Neuron (in vitro differentiated cells): ENCODE results near the gene RPL18.
A peak's percentile ranks its signal among the peaks of the same experiment; 100 is the strongest.
"Not testable (repeated sequence)": the region's sequence is repeated elsewhere in the genome, so short reads cannot be mapped to it uniquely, and the experiment has no call there.

ENCODE experiments used
- H2AFZ ChIP-seq: one replicate; pipeline ENCODE4 v1.6.1; 2013; ENCODE audit warnings: low read depth, mild to moderate bottlenecking, inconsistent platforms, low read length, moderate library complexity
- H3K27me3 ChIP-seq: one replicate; pipeline ENCODE4 v1.6.1; 2013; ENCODE audit warnings: low read length; ENCODE audit not compliant: insufficient read depth
- H3K36me3 ChIP-seq: one replicate; pipeline ENCODE4 v1.6.1; 2013; ENCODE audit warnings: low read length; ENCODE audit not compliant: insufficient read depth
- H3K4me1 ChIP-seq: one replicate; pipeline ENCODE4 v1.6.1; 2013; ENCODE audit warnings: low read length; ENCODE audit not compliant: insufficient read depth
- H3K4me3 ChIP-seq: 2 replicates; pipeline ENCODE4 v1.5.1; 2013; ENCODE audit warnings: mild to moderate bottlenecking, low read length, moderate library complexity
- H3K9me3 ChIP-seq: one replicate; pipeline ENCODE4 v1.6.1; 2013; ENCODE audit warnings: low read length

The RPL18 gene

DNA sequence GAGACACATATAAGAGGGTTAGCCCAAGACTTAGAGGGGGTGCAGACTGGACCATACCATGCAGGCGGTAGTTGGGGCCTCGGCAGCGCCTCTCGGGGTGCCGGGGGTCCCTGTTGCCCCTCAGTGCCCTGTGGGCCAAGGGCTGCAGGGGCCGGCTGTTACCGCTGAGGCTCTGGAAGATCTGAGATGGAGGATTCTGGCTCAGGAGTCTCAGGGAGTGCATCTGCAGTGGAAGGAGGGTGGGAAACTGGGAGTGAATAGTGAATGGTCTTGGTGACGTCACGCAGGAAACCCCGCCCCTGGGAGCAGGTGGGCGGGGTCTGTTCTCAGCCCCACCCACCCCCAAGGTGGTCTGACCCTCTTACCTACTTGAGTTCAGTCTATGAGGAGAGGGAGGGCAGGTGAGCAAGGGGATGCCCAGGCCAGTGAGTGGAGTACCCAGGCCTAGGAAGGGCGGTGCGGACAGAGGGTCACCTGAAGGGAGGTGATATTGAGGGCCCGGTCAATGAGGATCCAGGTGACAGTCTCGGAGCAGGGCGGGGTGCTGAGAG lies 19.9 kb upstream of the RPL18 start:
- H2AFZ ChIP-seq: peak overlapping the region; percentile 62
- H3K9me3 ChIP-seq: no peaks in the 10 kb centered on the region
- H3K4me3 ChIP-seq: peak overlapping the region; percentile 55
- H3K4me1 ChIP-seq: peaks cover 29% of the 10 kb centered on the region
- no peaks in the 10 kb centered on the region for H3K36me3 ChIP-seq
- no peaks in the 10 kb centered on the region for H3K27me3 ChIP-seq

- Histone ChIP-seq H3K36me3 (no peaks in the 10 kb centered on the region), H3K27me3 (no peaks in the 10 kb centered on the region), H3K4me1 (peaks cover 36% of the 10 kb centered on the region), H3K4me3 (peak overlapping the region; percentile 55), H2AFZ (peak overlapping the region; percentile 62), H3K9me3 (no peaks in the 10 kb centered on the region)
These were observed 19.2 kb upstream of the RPL18 start for GRCh38 chr19:48637948-48638830.

- H3K9me3 ChIP-seq: no peaks in the 10 kb centered on the region
These were observed 18.5 kb upstream of the RPL18 start for GRCh38 chr19:48637449-48637947.

GRCh38 chr19:48636859-48637448 lies 18.0 kb upstream of the RPL18 start, which contains the start of gene DBP:
DBP (minus strand) TSS chr19:48637379; CDS start chr19:48636994, 385 bp downstream.
- Histone ChIP-seq H2AFZ (peak within 1 kb of the TSS; percentile 62), H3K27me3 (no peaks in the 10 kb centered on the region), H3K36me3 (no peaks in the 10 kb centered on the region), H3K4me3 (peak within 1 kb of the TSS; percentile 68), H3K9me3 (no peaks in the 10 kb centered on the region), H3K4me1 (peaks cover 49% of the 10 kb centered on the region)

More at GRCh38 chr19:48637449-48637947, 18.5 kb upstream of the RPL18 start:
- Histone ChIP-seq H3K27me3 (no peaks in the 10 kb centered on the region), H3K4me3 (peak overlapping the region; percentile 68), H3K4me1 (peaks cover 43% of the 10 kb centered on the region), H3K36me3 (no peaks in the 10 kb centered on the region), H2AFZ (peak overlapping the region; percentile 62)

GRCh38 chr19:48635966-48636858 lies 17.2 kb upstream of the RPL18 start:
- peak overlapping the region; percentile 68 for H3K4me3 ChIP-seq
- H3K36me3 ChIP-seq: no peaks in the 10 kb centered on the region
- no peaks in the 10 kb centered on the region for H3K27me3 ChIP-seq
- H2AFZ ChIP-seq: no peak overlapping the region
- peaks cover 55% of the 10 kb centered on the region for H3K4me1 ChIP-seq
- no peaks in the 10 kb centered on the region for H3K9me3 ChIP-seq

- H3K36me3 ChIP-seq: peaks cover under 1% of the 10 kb centered on the region
- H3K27me3 ChIP-seq: no peaks in the 10 kb centered on the region
- H3K4me3 ChIP-seq: peak overlapping the region; percentile 68
- peaks cover 62% of the 10 kb centered on the region for H3K4me1 ChIP-seq
- no peak overlapping the region for H2AFZ ChIP-seq
- no peaks in the 10 kb centered on the region for H3K9me3 ChIP-seq
These were observed 16.4 kb upstream of the RPL18 start for GRCh38 chr19:48635263-48635965.

DNA sequence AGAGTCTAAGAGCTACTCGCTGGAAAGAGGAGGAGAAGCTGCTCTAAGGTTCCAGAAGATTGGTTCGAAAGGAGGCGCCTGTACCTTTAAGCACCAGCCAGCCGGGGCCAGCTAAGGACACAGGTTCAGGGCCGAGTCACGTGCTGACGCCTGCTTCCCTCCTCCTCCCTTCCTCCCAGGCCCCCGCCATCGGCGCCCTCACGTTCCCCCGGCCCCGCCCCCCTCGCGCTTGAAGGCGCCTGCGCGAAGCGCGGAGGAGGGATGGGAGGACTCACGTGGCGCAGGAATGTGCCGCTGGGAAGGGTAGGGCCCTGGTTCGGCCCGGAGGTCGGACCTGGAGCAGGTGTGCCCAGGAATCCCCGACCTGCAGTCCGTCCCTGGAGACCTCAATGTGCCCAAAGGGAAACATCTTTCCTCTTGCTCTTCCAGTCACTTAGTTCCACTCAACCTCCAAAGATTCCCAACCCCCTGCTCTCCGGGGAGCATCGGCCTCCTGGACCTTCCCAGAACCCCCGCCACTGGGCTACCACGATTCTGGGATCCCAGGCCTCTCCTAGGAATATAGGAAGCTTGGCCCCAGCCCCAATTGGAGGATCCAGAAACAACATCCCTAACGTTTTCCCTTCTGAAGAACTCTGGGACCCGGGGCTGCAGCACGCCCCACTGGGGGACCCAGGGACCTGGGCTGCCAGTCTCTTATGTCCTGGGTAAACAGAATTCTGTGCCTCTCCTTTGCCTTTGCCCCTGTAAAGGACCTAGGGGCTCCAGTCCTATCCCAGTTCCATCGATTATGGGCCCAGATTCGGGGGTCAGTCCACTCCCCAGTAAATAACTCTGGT lies 15.7 kb upstream of the RPL18 start:
- no peak overlapping the region for H2AFZ ChIP-seq
- peaks cover 70% of the 10 kb centered on the region for H3K4me1 ChIP-seq
- no peaks in the 10 kb centered on the region for H3K9me3 ChIP-seq
- H3K36me3 ChIP-seq: peaks cover 6% of the 10 kb centered on the region
- no peaks in the 10 kb centered on the region for H3K27me3 ChIP-seq
- H3K4me3 ChIP-seq: peak overlapping the region; percentile 68

- no peak overlapping the region for H3K4me3 ChIP-seq
- no peak overlapping the region for H2AFZ ChIP-seq
- peaks cover 12% of the 10 kb centered on the region for H3K36me3 ChIP-seq
- H3K9me3 ChIP-seq: no peaks in the 10 kb centered on the region
- H3K4me1 ChIP-seq: peaks cover 70% of the 10 kb centered on the region
- no peaks in the 10 kb centered on the region for H3K27me3 ChIP-seq
These were observed 15.0 kb upstream of the RPL18 start for GRCh38 chr19:48634036-48634342.

DNA sequence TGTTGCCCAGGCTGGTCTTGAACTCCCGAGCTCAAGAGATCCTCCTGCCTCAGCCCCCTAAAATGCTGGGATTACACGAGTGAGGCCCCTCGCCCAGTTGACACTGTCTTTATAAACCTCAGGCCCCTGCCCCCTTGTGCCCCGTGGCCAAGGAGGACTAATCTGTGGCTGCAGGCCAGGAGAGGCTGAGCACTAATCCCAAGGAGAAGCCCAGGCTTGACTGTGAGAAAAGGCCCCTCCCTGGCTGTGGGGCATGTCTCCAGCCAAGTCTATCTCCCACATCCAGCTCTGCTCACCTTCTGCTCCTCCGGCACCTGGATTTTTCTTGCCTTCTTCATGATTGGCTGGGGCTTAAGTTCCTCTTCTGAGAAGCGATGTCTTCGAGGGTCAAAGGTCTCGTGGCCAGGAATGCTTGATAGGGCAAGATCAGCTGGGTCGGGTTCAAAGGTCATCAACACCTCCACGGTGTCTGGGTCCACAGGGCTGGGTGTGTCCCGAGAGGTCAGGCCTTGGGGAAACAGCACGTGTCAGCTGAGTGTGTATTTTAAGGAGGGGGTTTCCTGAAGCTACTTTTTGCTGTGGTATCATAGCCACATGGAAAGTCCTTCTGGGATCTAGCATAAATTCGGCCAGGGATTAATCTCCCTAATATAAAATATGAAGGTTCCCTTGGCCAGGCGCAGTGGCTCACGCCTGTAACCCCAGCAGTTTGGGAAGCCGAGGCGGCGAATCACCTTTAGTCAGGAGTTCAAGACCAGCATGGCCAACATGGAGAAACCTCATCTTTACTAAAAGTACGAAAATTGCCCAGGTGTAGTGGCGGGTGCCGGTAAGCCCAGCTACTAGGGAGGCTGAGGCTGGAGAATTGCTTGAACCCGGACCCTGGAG lies 14.4 kb upstream of the RPL18 start:
- Histone ChIP-seq H3K36me3 (peaks cover 12% of the 10 kb centered on the region), H3K4me1 (peaks cover 65% of the 10 kb centered on the region), H2AFZ (no peak overlapping the region), H3K4me3 (no peak overlapping the region), H3K9me3 (no peaks in the 10 kb centered on the region), H3K27me3 (no peaks in the 10 kb centered on the region)

DNA sequence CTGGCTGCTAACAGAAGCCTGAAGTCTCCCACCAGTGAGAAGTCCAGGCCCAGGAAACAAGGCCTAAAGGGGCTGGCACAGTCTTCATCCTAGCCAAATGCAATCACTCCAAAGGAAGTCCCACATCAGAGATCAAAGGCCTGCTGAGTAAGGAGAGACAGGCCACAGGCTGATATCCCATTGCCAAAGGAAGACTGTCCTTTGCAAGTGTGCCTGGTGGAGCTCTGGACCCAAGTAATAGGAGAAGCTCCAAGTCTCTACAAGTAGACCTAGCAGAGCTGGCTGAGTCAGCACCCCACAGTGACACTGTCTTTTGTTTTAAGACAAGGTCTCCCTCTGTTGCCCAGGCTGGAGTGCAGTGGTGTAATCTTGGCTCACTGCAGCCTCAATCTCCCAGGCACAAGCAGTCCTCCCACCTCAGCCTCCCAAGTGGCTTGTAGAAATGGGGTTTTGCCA lies 13.7 kb upstream of the RPL18 start:
- H3K4me3 ChIP-seq: no peak overlapping the region
- no peaks in the 10 kb centered on the region for H3K9me3 ChIP-seq
- peaks cover 64% of the 10 kb centered on the region for H3K4me1 ChIP-seq
- H3K27me3 ChIP-seq: no peaks in the 10 kb centered on the region
- H3K36me3 ChIP-seq: peaks cover 12% of the 10 kb centered on the region
- no peak overlapping the region for H2AFZ ChIP-seq

GRCh38 chr19:48632286-48632685 lies 13.3 kb upstream of the RPL18 start:
- Histone ChIP-seq H3K4me1 (peaks cover 64% of the 10 kb centered on the region), H3K36me3 (peaks cover 14% of the 10 kb centered on the region)
- H3K9me3 ChIP-seq, H3K4me3 ChIP-seq, H2AFZ ChIP-seq, H3K27me3 ChIP-seq: not testable (repeated sequence)
